Neuronal stem cell (in vitro differentiated cells): ENCODE data around the gene FCER2.
A peak's percentile ranks its signal among the peaks of the same experiment; 100 is the strongest.

Source experiments
- DNase-seq: peaks from one replicate; pipeline ENCODE4 v3.0.0-alpha.2; 2013; ENCODE audit warnings: low spot score
- H2AFZ ChIP-seq: one replicate; pipeline ENCODE4 v1.6.1; 2013; ENCODE audit warnings: mild to moderate bottlenecking, low read length, inconsistent platforms
- H2AK5ac ChIP-seq: 2 replicates; pipeline ENCODE4 v1.6.1; 2013; ENCODE audit warnings: low read depth, mild to moderate bottlenecking, inconsistent platforms, low read length, moderate library complexity, mixed read lengths
- H2BK120ac ChIP-seq: 2 replicates; pipeline ENCODE4 v1.6.1; 2013; ENCODE audit warnings: low read depth, mild to moderate bottlenecking, inconsistent platforms, low read length, moderate library complexity, mixed read lengths
- H2BK12ac ChIP-seq: one replicate; pipeline ENCODE4 v1.6.1; 2013; ENCODE audit warnings: low read length, inconsistent platforms
- H2BK15ac ChIP-seq: 2 replicates; pipeline ENCODE4 v1.6.1; 2013; ENCODE audit warnings: mild to moderate bottlenecking, low read length, inconsistent platforms, mixed read lengths
- H2BK5ac ChIP-seq: one replicate; pipeline ENCODE4 v1.6.1; 2013; ENCODE audit warnings: inconsistent platforms, mild to moderate bottlenecking, low read length, moderate library complexity
- H3K14ac ChIP-seq: one replicate; pipeline ENCODE4 v1.6.1; 2013; ENCODE audit warnings: low read length, inconsistent platforms
- H3K18ac ChIP-seq: 2 replicates; pipeline ENCODE4 v1.6.1; 2013; ENCODE audit warnings: low read length, inconsistent platforms
- H3K23ac ChIP-seq: 2 replicates; pipeline ENCODE4 v1.6.1; 2013; ENCODE audit warnings: low read depth, mild to moderate bottlenecking, mixed read lengths, low read length, inconsistent platforms; ENCODE audit not compliant: poor library complexity
- H3K27ac ChIP-seq: replicated peaks from 3 replicates; pipeline ENCODE4 v1.5.1; 2013; ENCODE audit warnings: low read length, inconsistent platforms
- H3K27me3 ChIP-seq, 3 experiments: 2 replicates each; pipeline ENCODE4 v1.6.1; 2013; ENCODE audit warnings: low read length in 3 of 3, mild to moderate bottlenecking in 2 of 3, inconsistent platforms in 1 of 3, low read depth in 1 of 3, mixed read lengths in 1 of 3, moderate library complexity in 1 of 3; ENCODE audit not compliant: control insufficient read depth in 3 of 3, insufficient read depth in 3 of 3
- H3K36me3 ChIP-seq, 2 donors: replicated peaks in 1 of 2; 2 replicates each; pipeline ENCODE4 v1.6.1; 2013; ENCODE audit warnings: low read length in 2 of 2; ENCODE audit not compliant: control insufficient read depth in 2 of 2, insufficient read depth in 2 of 2
- H3K4ac ChIP-seq: 2 replicates; pipeline ENCODE4 v1.6.1; 2013; ENCODE audit warnings: inconsistent platforms, mild to moderate bottlenecking, low read length, moderate library complexity
- H3K4me1 ChIP-seq, 2 donors: 1 replicate in 1 of 2; 2 replicates in 1 of 2; pipeline ENCODE4 v1.6.1; 2013; ENCODE audit warnings: low read length in 2 of 2, low read depth in 1 of 2; ENCODE audit not compliant: control insufficient read depth in 2 of 2, insufficient read depth in 1 of 2
- H3K4me2 ChIP-seq: one replicate; pipeline ENCODE4 v1.6.1; 2013; ENCODE audit warnings: mild to moderate bottlenecking, low read length, inconsistent platforms; ENCODE audit not compliant: insufficient read depth, poor library complexity, severe bottlenecking
- H3K4me3 ChIP-seq, 2 donors: 2 replicates each; pipeline ENCODE4 v1.5.1; 2013; ENCODE audit warnings: low read length in 2 of 2, mild to moderate bottlenecking in 2 of 2, inconsistent platforms in 1 of 2, moderate library complexity in 1 of 2
- H3K79me1 ChIP-seq: one replicate; pipeline ENCODE4 v1.6.1; 2013; ENCODE audit warnings: low read depth, mild to moderate bottlenecking, inconsistent platforms, low read length, moderate library complexity
- H3K9ac ChIP-seq: one replicate; pipeline ENCODE4 v1.6.1; 2013; ENCODE audit warnings: mild to moderate bottlenecking, low read depth, low read length, inconsistent platforms; ENCODE audit not compliant: poor library complexity
- H3K9me3 ChIP-seq, 2 donors: replicated peaks in 1 of 2; 2 replicates each; pipeline versions ENCODE3 to v1.6.1; 2013; ENCODE audit warnings: low read length in 2 of 2, mild to moderate bottlenecking in 2 of 2, inconsistent platforms in 1 of 2, low read depth in 1 of 2, mixed read lengths in 1 of 2, moderate library complexity in 1 of 2; ENCODE audit not compliant: control insufficient read depth in 2 of 2, insufficient read depth in 1 of 2
- H4K8ac ChIP-seq: one replicate; pipeline ENCODE4 v1.6.1; 2013; ENCODE audit warnings: low read depth, mild to moderate bottlenecking, inconsistent platforms, low read length, moderate library complexity
- H4K91ac ChIP-seq: one replicate; pipeline ENCODE4 v1.6.1; 2013; ENCODE audit warnings: low read length, low read depth, mild to moderate bottlenecking, inconsistent platforms; ENCODE audit not compliant: poor library complexity
- WGBS, 2 donors: extraction: QIAGEN DNeasy Blood & Tissue Kit; methylation state at CpG; one replicate each; pipeline ENCODE4 v1.1.7; 2013; ENCODE audit warnings: missing lambda C conversion rate in 2 of 2, mixed read lengths in 1 of 2; ENCODE audit not compliant: insufficient read length in 2 of 2, insufficient replicate concordance in 1 of 2; ENCODE audit errors: extremely low coverage in 2 of 2; 5-methylcytosine and 5-hydroxymethylcytosine counted together

The FCER2 gene

DNA sequence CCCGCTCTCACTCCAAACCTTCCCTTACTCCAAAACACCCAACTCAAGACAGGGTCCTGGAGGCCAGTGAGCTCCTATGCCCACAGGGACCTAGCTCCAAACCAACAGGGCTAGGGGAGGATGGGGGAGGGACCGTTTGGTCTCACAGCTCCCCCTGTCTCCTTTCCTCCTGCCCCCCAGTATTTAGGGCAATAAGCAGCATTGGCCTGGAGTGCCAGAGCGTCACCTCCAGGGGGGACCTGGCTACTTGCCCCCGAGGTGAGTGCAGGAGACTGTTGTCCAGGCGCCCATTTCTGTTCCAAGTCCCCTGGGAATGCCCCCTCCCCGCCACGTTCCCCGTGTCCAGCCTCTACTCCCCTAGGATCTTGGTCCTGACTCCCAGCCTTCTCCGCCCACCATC is 32.3 kb downstream of the FCER2 start:
- Histone ChIP-seq H3K9ac (no peak overlapping the region), H3K4me3 (no peak overlapping the region)
- 100% methylated on average over 1 of the region's 9 CpGs; no CpG with 5 or more reads in 1 of the 2 donors for WGBS, 2 donors

DNA sequence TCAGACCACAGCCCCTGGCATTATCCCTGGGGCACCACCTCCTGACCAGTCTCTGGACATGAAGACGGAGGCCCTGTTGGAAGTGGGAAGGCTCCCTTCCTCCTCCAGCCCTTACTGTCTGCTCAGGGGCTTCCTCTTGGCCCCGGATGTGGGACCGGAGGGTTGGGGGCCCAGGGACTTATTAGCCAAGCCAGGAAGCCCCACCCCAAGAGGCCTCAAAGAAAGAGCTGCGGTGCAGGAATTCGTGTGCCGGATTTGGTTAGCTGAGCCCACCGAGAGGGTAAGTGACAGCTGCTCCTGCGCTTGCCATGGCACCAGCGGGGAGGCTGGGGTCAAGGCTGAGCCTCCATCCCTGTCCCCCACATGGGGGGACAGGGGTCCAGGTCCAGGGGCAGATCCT is 33.1 kb downstream of the FCER2 start, which contains the start of gene RETN:
Gene RETN, plus strand, starts transcription at position 208 of the 400 bp plus-strand sequence. CDS start 278 bp downstream, outside the sequence.
- Histone ChIP-seq H3K18ac (peak within 1 kb of the TSS; percentile 90), H3K14ac (no peak within 1 kb of the TSS), H3K36me3 (no peaks in the 10 kb centered on the region), H3K4me3 (no peak within 1 kb of the TSS), H3K79me1 (no peaks in the 10 kb centered on the region), H2BK120ac (no peak within 1 kb of the TSS), H3K9me3 (peaks cover 0 to 3% of the 10 kb centered on the region in 2 donors), H2BK15ac (no peak within 1 kb of the TSS), H3K23ac (peak within 1 kb of the TSS; percentile 25), H3K27ac (no peak within 1 kb of the TSS), H3K27me3 (peaks cover 0 to 22% (median 20%) of the 10 kb centered on the region in 3 experiments), H2BK5ac (no peak within 1 kb of the TSS), H3K9ac (no peak within 1 kb of the TSS), H3K4me2 (peak within 1 kb of the TSS; percentile 45), H4K8ac (no peak within 1 kb of the TSS), H2AFZ (no peak within 1 kb of the TSS), H4K91ac (no peak within 1 kb of the TSS), H2BK12ac (peak within 1 kb of the TSS; percentile 41), H3K4me1 (peaks cover 0 to 5% of the 10 kb centered on the region in 2 donors), H3K4ac (peak within 1 kb of the TSS; percentile 10), H2AK5ac (peak within 1 kb of the TSS; percentile 68)
- DNase-seq: no peak
- WGBS, 2 donors: no CpG with 5 or more reads among the region's 9 CpGs

More for the DNA sequence above, 32.3 kb downstream of the FCER2 start:
- Histone ChIP-seq H3K14ac (no peak overlapping the region), H4K8ac (no peak overlapping the region), H3K4me1 (peaks cover 0 to 5% of the 10 kb centered on the region in 2 donors), H3K9me3 (peaks cover 0 to 3% of the 10 kb centered on the region in 2 donors), H3K4me2 (peak overlapping the region; percentile 45), H3K4ac (peak overlapping the region; percentile 10), H3K27me3 (peaks cover 0 to 22% (median 20%) of the 10 kb centered on the region in 3 experiments), H4K91ac (no peak overlapping the region), H3K18ac (peak overlapping the region; percentile 90), H3K23ac (no peak overlapping the region), H2BK15ac (no peak overlapping the region), H2AFZ (no peak overlapping the region), H3K27ac (no peak overlapping the region), H2BK12ac (peak overlapping the region; percentile 41), H2BK120ac (no peak overlapping the region), H2AK5ac (peak overlapping the region; percentile 68), H3K36me3 (no peaks in the 10 kb centered on the region), H3K79me1 (no peaks in the 10 kb centered on the region), H2BK5ac (no peak overlapping the region)
- DNase-seq: no peak

DNA sequence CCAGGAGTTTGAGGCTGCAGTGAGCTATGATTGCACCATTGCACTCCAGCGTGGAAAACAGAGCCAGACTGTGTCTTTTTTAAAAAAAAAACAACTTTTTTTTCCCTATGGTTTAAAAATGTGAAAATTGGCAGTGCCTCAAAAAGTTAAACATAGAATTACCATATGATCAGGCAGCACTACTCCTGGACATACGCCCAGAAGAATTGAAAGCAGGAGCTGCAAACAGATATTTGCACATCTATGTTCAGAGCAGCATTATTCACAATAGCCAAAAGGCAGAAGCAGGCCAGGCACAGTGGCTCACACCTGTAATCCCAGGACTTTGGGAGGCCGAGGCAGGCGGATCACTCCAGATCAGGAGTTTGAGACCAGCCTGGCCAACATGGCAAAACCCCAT is 36.9 kb downstream of the FCER2 start:
- H3K18ac ChIP-seq: no peak overlapping the region
- peaks cover 0 to 3% of the 10 kb centered on the region in 2 donors for H3K4me1 ChIP-seq
- no peak overlapping the region for H3K14ac ChIP-seq
- H2BK120ac ChIP-seq: no peak overlapping the region
- H4K91ac ChIP-seq: no peak overlapping the region
- H2BK15ac ChIP-seq: no peak overlapping the region
- H3K27ac ChIP-seq: no peak overlapping the region
- H3K4me3 ChIP-seq: no peak overlapping the region
- no peak overlapping the region for H3K4ac ChIP-seq
- H2BK5ac ChIP-seq: no peak overlapping the region
- H3K27me3 ChIP-seq: peaks cover 0 to 12% (median 10%) of the 10 kb centered on the region in 3 experiments
- no peak overlapping the region for H4K8ac ChIP-seq
- no peak overlapping the region for H2AFZ ChIP-seq
- peaks cover 1% of the 10 kb centered on the region for H3K79me1 ChIP-seq
- H3K23ac ChIP-seq: no peak overlapping the region
- H3K9ac ChIP-seq: no peak overlapping the region
- no peak overlapping the region for H3K4me2 ChIP-seq
- peaks cover 0 to 2% of the 10 kb centered on the region in 2 donors for H3K9me3 ChIP-seq
- WGBS, 2 donors: no CpG with 5 or more reads among the region's 4 CpGs
- no peaks in the 10 kb centered on the region for H3K36me3 ChIP-seq
- H2BK12ac ChIP-seq: no peak overlapping the region
- no peak overlapping the region for H2AK5ac ChIP-seq
- DNase-seq: no peak

- H3K14ac ChIP-seq: no peak overlapping the region
- peaks cover 0 to 2% (median 0%) of the 10 kb centered on the region in 3 experiments for H3K27me3 ChIP-seq
Observed at GRCh38 chr19:7663706-7664105, 38.2 kb downstream of the FCER2 start.

More at GRCh38 chr19:7663706-7664105, 38.2 kb downstream of the FCER2 start:
- DNase-seq: no peak
- Histone ChIP-seq H3K9ac (no peak overlapping the region), H3K27ac (no peak overlapping the region), H2AFZ (no peak overlapping the region), H3K23ac (no peak overlapping the region), H2BK120ac (no peak overlapping the region), H3K4me2 (no peak overlapping the region), H2AK5ac (no peak overlapping the region), H3K4me3 (no peak overlapping the region), H3K4ac (no peak overlapping the region), H3K4me1 (no peaks in the 10 kb centered on the region), H2BK5ac (no peak overlapping the region), H3K9me3 (no peaks in the 10 kb centered on the region), H3K18ac (no peak overlapping the region), H4K8ac (no peak overlapping the region), H3K79me1 (peaks cover 1% of the 10 kb centered on the region), H4K91ac (no peak overlapping the region), H2BK12ac (no peak overlapping the region), H3K36me3 (no peaks in the 10 kb centered on the region), H2BK15ac (no peak overlapping the region)
- WGBS, 2 donors: no CpG with 5 or more reads among the region's 7 CpGs
